CD14-positive monocyte (primary cell): ENCODE measurements around the gene TWNK. TPM values are rescaled to one million over a fixed set of nuclear protein-coding genes. Genes with fewer than 3 reads are reported as not detected.
A peak's percentile ranks its signal among the peaks of the same experiment; 100 is the strongest.

Experiments used
- DNase-seq, 3 donors: peaks; one replicate each; pipeline ENCODE4 v3.0.0-alpha.2; 2011 to 2022
- H2AFZ ChIP-seq: 2 replicates; pipeline ENCODE4 v1.6.0; 2012; ENCODE audit warnings: mild to moderate bottlenecking, low read depth, low read length, inconsistent platforms; ENCODE audit not compliant: insufficient read depth, poor library complexity, severe bottlenecking
- H3K27ac ChIP-seq, 2 donors: 1 replicate in 1 of 2; 2 replicates in 1 of 2; pipeline ENCODE4 v1.5.1; 2012 to 2013; ENCODE audit warnings: low read length in 2 of 2, control low read depth in 1 of 2, inconsistent platforms in 1 of 2, low read depth in 1 of 2, mild to moderate bottlenecking in 1 of 2
- H3K27me3 ChIP-seq, 2 donors: one replicate each; pipeline versions ENCODE4 v1.6.0 to v1.6.1; 2011 to 2013; ENCODE audit warnings: low read length in 2 of 2; ENCODE audit not compliant: control insufficient read depth in 2 of 2, insufficient read depth in 2 of 2
- H3K36me3 ChIP-seq, 2 donors: replicated peaks in 1 of 2; 1 replicate in 1 of 2; 2 replicates in 1 of 2; pipeline versions ENCODE4 v1.5.1 to v1.6.1; 2012 to 2013; ENCODE audit warnings: low read length in 2 of 2, control low read depth in 1 of 2, inconsistent platforms in 1 of 2, mild to moderate bottlenecking in 1 of 2; ENCODE audit not compliant: insufficient read depth in 2 of 2, control insufficient read depth in 1 of 2
- H3K4me1 ChIP-seq, 2 donors: 1 replicate in 1 of 2; 2 replicates in 1 of 2; pipeline versions ENCODE4 v1.5.1 to v1.6.1; 2012 to 2013; ENCODE audit warnings: low read length in 2 of 2, control low read depth in 1 of 2, inconsistent platforms in 1 of 2, mild to moderate bottlenecking in 1 of 2, moderate library complexity in 1 of 2; ENCODE audit not compliant: insufficient read depth in 2 of 2, control insufficient read depth in 1 of 2
- H3K4me2 ChIP-seq: replicated peaks from 2 replicates; pipeline ENCODE3; 2012; ENCODE audit warnings: low read length, moderate library complexity, mild to moderate bottlenecking; ENCODE audit not compliant: poor library complexity, severe bottlenecking; ENCODE audit errors: extremely low read depth
- H3K4me3 ChIP-seq, 3 experiments: fragments of 200-600 bp in 1 of 3; sonication (generic) in 1 of 3; replicated peaks in 1 of 3; 1 replicate in 2 of 3; 2 replicates in 1 of 3; pipeline ENCODE4 v1.5.1; 2011 to 2013; ENCODE audit warnings: low read length in 3 of 3, mild to moderate bottlenecking in 3 of 3, control low read depth in 2 of 3, low read depth in 2 of 3, inconsistent platforms in 1 of 3, moderate library complexity in 1 of 3
- H3K79me2 ChIP-seq: 2 replicates; pipeline ENCODE4 v1.6.0; 2012; ENCODE audit warnings: mild to moderate bottlenecking, control low read depth, inconsistent platforms, low read length, moderate library complexity; ENCODE audit not compliant: insufficient read depth
- H3K9ac ChIP-seq: 2 replicates; pipeline ENCODE4 v1.6.0; 2017; ENCODE audit warnings: low read length, mild to moderate bottlenecking; ENCODE audit not compliant: insufficient read depth, poor library complexity, severe bottlenecking
- H3K9me3 ChIP-seq, 2 donors: replicated peaks in 1 of 2; 1 replicate in 1 of 2; 2 replicates in 1 of 2; pipeline versions ENCODE4 v1.5.1 to v1.6.1; 2012 to 2013; ENCODE audit warnings: low read length in 2 of 2, control low read depth in 1 of 2; ENCODE audit not compliant: control insufficient read depth in 1 of 2, insufficient read depth in 1 of 2
- H4K20me1 ChIP-seq: 2 replicates; pipeline ENCODE4 v1.6.0; 2012; ENCODE audit warnings: mild to moderate bottlenecking, low read length, control low read depth, moderate library complexity; ENCODE audit not compliant: insufficient read depth
- H3K27ac Mint-ChIP-seq, 7 donors: one replicate each; pipeline ENCODE4 v1.8.0; 2020; ENCODE audit warnings: mild to moderate bottlenecking in 7 of 7, mixed read lengths in 7 of 7, moderate library complexity in 6 of 7, inconsistent platforms in 2 of 7
- H3K27me3 Mint-ChIP-seq, 3 donors: one replicate each; pipeline ENCODE4 v1.8.0; 2021 to 2022; ENCODE audit warnings: low read depth in 3 of 3, mild to moderate bottlenecking in 3 of 3, mixed read lengths in 3 of 3, moderate library complexity in 3 of 3, inconsistent platforms in 1 of 3
- H3K36me3 Mint-ChIP-seq, 2 donors: one replicate each; pipeline ENCODE4 v1.8.0; 2020; ENCODE audit warnings: mixed read lengths in 2 of 2, inconsistent platforms in 1 of 2, mild to moderate bottlenecking in 1 of 2
- H3K4me1 Mint-ChIP-seq: one replicate; pipeline ENCODE4 v1.8.0; 2020; ENCODE audit warnings: mild to moderate bottlenecking, mixed read lengths
- H3K4me3 Mint-ChIP-seq, 2 donors: one replicate each; pipeline ENCODE4 v1.8.0; 2020; ENCODE audit warnings: mild to moderate bottlenecking in 2 of 2, mixed read lengths in 2 of 2, moderate library complexity in 1 of 2
- H3K9me3 Mint-ChIP-seq, 7 donors: one replicate each; pipeline ENCODE4 v1.8.0; 2020 to 2022; ENCODE audit warnings: mixed read lengths in 7 of 7, mild to moderate bottlenecking in 6 of 7, moderate library complexity in 6 of 7, inconsistent platforms in 2 of 7
- WGBS: methylation state at CpG from one replicate; pipeline ENCODE4 v1.1.5; 2013; ENCODE audit warnings: missing lambda C conversion rate; ENCODE audit not compliant: insufficient coverage; 5-methylcytosine and 5-hydroxymethylcytosine counted together
- intact Hi-C, 2 donors: fragments of 100-400 bp; cut with micrococcal nuclease; formaldehyde crosslinking; loops; one replicate each; pipeline versions ENCODE4 v1.15.0 to v1.15.1; 2023
- polyA plus RNA-seq, 3 donors: library from polyadenylated mRNA; depleted of rRNA in 1 of 3; unstranded in 2 of 3; stranded (reverse) in 1 of 3; fragments of 300-500 nt in 2 of 3; fragments of >200 nt in 1 of 3; fragmentation: Illumina TruSeq in 2 of 3; gene quantifications; 1 replicate in 2 of 3; 2 replicates in 1 of 3; pipeline ENCODE4 v1.2.3, GENCODE V29; 2012 to 2021
- TF ChIP-seq, protein P1 (sequence below): fragments of 200-600 bp; IDR thresholded peaks from one replicate; pipeline ENCODE4 v1.8.0; 2022; ENCODE audit warnings: antibody characterized with exemption, mild to moderate bottlenecking

The TWNK gene
- polyA plus RNA-seq, 3 donors = 0.31 to 1.2 (median 0.69) TPM

DNA sequence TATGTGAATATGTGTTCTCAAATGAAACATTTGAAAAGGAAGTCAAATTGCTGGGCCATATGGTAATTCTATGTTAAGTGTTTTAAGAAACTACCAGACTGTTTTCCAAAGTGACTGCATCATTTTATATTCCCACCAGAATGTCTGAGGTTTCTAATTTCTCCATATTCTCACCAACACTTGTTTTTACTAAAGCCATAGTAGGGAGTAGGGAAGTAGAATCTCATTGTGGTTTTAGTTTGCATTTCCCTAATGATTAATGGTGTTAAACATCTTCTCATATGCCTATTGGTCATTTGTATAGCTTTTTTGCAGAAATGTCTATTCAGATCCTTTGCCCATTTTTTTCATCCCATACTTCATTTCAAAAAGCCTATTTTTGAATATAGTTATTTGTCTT, 27.1 kb upstream of the TWNK start:
- TF ChIP-seq, protein P1, sequence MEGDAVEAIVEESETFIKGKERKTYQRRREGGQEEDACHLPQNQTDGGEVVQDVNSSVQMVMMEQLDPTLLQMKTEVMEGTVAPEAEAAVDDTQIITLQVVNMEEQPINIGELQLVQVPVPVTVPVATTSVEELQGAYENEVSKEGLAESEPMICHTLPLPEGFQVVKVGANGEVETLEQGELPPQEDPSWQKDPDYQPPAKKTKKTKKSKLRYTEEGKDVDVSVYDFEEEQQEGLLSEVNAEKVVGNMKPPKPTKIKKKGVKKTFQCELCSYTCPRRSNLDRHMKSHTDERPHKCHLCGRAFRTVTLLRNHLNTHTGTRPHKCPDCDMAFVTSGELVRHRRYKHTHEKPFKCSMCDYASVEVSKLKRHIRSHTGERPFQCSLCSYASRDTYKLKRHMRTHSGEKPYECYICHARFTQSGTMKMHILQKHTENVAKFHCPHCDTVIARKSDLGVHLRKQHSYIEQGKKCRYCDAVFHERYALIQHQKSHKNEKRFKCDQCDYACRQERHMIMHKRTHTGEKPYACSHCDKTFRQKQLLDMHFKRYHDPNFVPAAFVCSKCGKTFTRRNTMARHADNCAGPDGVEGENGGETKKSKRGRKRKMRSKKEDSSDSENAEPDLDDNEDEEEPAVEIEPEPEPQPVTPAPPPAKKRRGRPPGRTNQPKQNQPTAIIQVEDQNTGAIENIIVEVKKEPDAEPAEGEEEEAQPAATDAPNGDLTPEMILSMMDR = no peak
- no peaks in the 10 kb centered on the region for H3K9me3 ChIP-seq
- peaks cover 2% of the 10 kb centered on the region for H3K4me1 Mint-ChIP-seq
- no peak overlapping the region for H3K4me2 ChIP-seq
- H3K36me3 Mint-ChIP-seq = peaks cover 62 to 77% of the 10 kb centered on the region in 2 donors
- H3K27ac Mint-ChIP-seq = peak overlapping the region in 2 of 7 donors; percentile 5 to 14
- no peaks in the 10 kb centered on the region for H3K27me3 ChIP-seq
- H4K20me1 ChIP-seq = no peaks in the 10 kb centered on the region
- H3K4me3 ChIP-seq = no peak overlapping the region
- no peak overlapping the region for H3K27ac ChIP-seq
- H3K9ac ChIP-seq = no peak overlapping the region
- no peak overlapping the region for H3K4me3 Mint-ChIP-seq
- H3K79me2 ChIP-seq = no peaks in the 10 kb centered on the region
- H3K4me1 ChIP-seq = no peaks in the 10 kb centered on the region
- intact Hi-C loops = no loop called here
- peaks cover 77 to 89% of the 10 kb centered on the region in 2 donors for H3K36me3 ChIP-seq
- no peak for DNase-seq
- no peaks in the 10 kb centered on the region for H3K9me3 Mint-ChIP-seq
- no peaks in the 10 kb centered on the region for H3K27me3 Mint-ChIP-seq
- H2AFZ ChIP-seq = no peak overlapping the region

DNA sequence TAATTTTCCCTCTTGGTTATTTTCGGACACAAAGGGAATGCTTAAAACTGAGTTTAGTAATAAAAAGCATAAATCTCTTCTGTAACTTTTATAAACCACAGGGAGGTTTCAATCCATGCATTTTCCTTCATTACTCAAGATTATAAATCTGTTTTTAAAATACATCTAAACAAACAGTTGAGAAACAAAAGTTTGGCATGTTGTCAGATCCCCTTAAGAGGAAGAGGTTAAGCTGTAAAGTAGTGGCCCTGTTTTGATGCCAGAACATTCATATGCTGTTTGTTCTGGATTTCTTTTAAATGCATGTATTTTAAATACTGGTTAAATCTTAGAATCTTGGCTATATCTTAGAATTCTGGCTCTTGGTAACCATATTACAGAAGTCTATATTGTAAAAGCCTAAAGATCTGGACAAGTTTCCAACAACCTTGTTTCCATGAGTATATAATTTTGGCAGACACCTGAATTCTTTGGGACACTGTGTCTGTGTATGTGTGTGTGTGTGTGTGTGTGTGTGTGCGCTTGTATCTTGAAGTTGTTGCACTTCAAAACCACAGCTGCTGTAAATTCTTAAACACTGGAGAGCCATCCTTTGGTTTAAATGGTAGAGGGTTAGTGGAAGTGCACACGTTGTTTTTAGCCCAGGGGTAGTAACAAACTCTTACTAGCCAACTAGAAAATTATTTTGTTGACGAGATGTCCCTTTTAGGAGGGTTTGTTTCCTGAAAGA, 24.8 kb upstream of the TWNK start:
- H3K9ac ChIP-seq = no peak overlapping the region
- TF ChIP-seq, protein P1 = no peak
- DNase-seq = no peak
- H2AFZ ChIP-seq = no peak overlapping the region
- H3K4me3 ChIP-seq = no peak overlapping the region
- no peaks in the 10 kb centered on the region for H3K4me1 ChIP-seq
- Mint-ChIP-seq H3K36me3 (peaks cover 60 to 70% of the 10 kb centered on the region in 2 donors), H3K27me3 (peaks cover 0 to 1% (median 0%) of the 10 kb centered on the region in 3 donors), H3K4me1 (peaks cover 2% of the 10 kb centered on the region), H3K4me3 (no peak overlapping the region), H3K9me3 (no peaks in the 10 kb centered on the region), H3K27ac (peak overlapping the region in 1 of 7 donors; percentile 62)
- no peak overlapping the region for H3K27ac ChIP-seq
- no peaks in the 10 kb centered on the region for H3K9me3 ChIP-seq
- peaks cover 66 to 85% of the 10 kb centered on the region in 2 donors for H3K36me3 ChIP-seq
- H4K20me1 ChIP-seq = no peaks in the 10 kb centered on the region
- WGBS = no CpG with 5 or more reads among the region's 4 CpGs
- H3K4me2 ChIP-seq = no peak overlapping the region
- intact Hi-C loops = no loop called here
- H3K27me3 ChIP-seq = no peaks in the 10 kb centered on the region
- H3K79me2 ChIP-seq = no peaks in the 10 kb centered on the region
